Renal cortex interstitium (tissue), 11 donors: ENCODE measurements around the gene MFAP2. TPM values are rescaled to one million over a fixed set of nuclear protein-coding genes. Genes with fewer than 3 reads are reported as not detected.
"Not testable (repeated sequence)": the region's sequence is repeated elsewhere in the genome, so short reads cannot be mapped to it uniquely, and the experiment has no call there.

Experiments used
- DNase-seq, 11 donors: peaks; one replicate each; pipeline ENCODE4 v3.0.0-alpha.2; 2013; ENCODE audit warnings: low read depth in 9 of 11, low spot score in 4 of 11; ENCODE audit errors: extremely low read depth in 1 of 11
- polyA plus RNA-seq, 3 donors: library from polyadenylated mRNA; unstranded; fragments of 120-200 nt; gene quantifications; one replicate each; pipeline ENCODE4 v1.2.1, GENCODE V29; 2013; ENCODE audit not compliant: insufficient read length in 3 of 3

Gene MFAP2
- polyA plus RNA-seq, 3 donors, result 195 to 226 (median 205) TPM

DNA sequence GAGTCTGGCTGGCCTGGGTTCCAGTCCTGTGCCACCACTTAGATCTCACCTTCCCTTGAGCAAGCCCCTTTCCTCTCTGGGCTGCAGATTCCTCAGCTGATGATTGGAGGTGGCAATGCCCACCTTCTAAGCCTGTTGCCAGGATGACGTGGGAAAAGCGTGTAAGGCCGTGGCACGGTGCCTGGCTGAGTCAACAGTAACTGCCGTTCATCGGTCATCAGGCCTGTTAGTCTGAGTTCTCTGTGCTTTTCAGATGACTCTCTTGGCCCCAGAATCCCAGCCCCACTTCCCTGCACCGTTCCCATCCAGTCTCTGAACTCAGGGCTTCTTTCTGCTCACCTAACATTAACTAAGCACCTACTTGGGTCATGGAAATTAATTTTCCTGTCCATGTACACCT is 31.4 kb downstream of the MFAP2 start:
- not testable (repeated sequence) for DNase-seq

DNA sequence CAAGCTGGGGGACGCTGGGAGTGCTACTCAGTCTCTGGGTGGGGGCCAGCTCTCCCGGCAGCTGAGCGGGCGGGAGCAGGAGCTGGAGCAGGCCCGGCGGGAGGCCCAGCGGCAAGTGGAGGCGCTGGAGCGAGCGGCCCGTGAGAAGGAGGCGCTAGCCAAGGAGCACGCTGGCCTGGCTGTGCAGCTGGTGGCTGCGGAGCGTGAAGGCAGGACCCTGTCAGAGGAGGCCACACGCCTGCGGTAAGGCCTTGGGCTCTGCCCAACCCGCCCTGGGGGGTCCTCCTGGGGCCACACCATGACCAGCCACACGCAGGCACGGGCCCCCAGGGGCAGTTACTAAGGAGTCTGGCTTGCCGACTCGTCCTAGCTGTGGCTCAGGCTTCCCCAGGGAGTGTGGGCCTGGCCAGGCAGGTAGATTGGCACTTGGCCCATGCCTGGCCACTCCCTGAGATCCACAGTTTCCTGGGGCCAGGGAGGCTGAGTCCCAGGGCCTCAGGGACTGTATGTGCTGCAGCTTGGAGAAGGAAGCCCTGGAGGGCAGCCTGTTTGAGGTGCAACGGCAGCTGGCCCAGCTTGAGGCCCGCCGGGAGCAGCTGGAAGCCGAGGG is 32.0 kb downstream of the MFAP2 start:
- peak in 3 of 11 donors; percentile 32 to 41 (median 38) for DNase-seq

DNA sequence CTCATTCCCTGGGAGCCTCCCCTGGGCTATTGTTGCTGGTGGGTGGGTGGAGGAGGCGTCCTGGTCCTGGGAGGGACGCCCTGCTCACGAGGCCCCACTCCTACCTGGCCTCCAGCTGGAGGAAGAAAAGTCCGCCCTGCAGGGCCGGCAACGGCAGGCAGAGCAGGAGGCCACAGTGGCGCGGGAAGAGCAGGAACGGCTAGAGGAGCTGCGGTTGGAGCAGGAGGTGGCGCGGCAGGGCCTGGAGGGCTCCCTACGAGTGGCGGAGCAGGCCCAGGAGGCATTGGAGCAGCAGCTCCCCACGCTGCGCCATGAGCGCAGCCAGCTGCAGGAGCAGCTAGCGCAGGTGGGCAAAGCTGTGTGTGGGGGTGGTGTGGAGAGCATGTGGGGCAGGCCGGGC is 33.8 kb downstream of the MFAP2 start:
- DNase-seq, result no peak

DNA sequence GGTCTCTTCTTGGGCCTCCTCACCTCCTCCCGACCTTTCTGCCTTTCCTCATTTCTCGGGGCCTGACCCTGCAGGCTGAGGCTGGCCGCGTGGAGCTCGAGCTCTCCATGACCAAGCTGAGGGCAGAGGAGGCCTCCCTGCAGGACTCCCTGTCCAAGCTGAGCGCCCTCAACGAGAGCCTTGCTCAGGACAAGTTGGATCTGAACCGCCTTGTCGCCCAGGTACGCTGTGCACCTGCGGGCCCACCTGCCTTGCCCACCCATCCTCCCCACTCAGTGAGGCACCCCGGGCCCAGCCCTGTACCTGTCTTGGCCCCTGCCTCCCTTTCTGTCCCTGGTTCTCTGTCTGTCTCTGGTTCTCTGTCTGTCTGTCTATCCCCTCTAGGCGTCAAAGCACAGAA is 34.2 kb downstream of the MFAP2 start:
- not testable (repeated sequence) for DNase-seq

DNA sequence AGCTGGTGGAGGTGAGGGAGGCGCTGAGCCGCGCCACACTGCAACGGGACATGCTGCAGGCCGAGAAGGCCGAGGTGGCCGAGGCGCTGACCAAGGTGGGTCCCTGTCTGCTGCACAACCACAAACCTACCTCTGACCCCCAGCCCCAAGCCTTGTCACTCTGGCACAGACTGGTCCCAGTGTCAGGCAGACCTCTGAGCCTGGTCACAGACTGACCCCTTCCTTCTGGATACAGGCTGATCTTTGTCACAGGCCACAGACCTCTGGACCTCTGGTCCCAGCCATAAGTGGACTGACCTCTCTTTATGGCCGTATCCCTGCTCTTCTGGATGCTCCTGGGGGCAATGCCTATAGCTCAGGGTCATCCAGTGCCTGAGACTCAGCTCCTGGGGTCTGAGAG is 34.9 kb downstream of the MFAP2 start:
- not testable (repeated sequence) for DNase-seq

DNA sequence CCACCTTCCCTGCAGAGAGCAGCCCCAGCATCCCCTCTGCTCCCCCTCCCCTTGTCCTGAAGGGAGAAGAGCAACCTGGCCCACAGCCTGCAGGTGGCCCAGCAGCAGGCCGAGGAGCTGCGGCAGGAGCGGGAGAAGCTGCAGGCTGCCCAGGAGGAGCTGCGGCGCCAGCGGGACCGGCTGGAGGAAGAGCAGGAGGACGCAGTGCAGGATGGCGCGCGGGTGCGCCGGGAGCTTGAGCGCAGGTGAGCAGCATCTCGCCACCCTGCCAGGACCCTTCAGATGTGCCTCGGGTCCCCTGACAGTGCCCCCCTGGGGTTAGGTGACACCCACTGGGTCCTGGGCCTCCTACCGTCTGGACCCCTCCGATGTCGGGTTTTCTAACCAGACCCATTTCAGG is 36.4 kb downstream of the MFAP2 start:
- no peak for DNase-seq

DNA sequence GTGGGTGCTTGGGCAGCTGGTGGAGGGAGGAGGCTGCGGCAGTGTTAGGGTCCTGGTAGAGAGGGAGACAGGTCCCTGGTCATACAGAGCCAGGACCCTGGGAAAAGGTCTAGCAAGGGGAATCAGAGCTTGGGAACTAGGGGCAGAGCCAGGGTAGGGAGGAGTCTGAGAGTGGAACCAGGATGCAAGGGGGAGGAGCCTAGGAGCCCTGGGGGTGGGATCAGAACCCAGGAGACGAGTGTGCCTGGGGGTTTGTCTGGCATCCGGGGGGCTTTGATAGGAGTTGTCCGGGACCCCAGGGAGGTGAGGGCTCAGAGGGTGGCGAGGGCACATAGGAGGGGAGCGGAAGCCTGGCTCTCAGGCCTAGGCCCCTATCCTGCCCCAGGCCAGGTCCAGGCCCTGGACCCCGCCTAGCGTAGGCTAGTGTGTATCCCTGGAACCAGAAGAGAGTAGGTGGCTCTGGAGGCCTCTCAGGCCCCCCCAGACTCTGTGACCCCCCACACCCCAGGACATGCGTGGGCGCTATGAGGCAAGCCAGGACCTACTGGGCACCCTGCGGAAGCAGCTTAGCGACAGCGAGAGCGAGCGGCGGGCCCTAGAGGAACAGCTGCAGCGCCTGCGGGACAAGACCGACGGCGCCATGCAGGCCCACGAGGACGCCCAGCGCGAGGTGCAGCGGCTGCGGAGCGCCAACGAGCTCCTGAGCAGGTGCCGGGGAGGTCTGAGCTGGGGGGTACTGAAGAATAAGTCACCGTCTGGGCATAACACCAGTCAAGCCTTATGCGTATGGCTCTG is 40.8 kb downstream of the MFAP2 start:
- not testable (repeated sequence) for DNase-seq

DNA sequence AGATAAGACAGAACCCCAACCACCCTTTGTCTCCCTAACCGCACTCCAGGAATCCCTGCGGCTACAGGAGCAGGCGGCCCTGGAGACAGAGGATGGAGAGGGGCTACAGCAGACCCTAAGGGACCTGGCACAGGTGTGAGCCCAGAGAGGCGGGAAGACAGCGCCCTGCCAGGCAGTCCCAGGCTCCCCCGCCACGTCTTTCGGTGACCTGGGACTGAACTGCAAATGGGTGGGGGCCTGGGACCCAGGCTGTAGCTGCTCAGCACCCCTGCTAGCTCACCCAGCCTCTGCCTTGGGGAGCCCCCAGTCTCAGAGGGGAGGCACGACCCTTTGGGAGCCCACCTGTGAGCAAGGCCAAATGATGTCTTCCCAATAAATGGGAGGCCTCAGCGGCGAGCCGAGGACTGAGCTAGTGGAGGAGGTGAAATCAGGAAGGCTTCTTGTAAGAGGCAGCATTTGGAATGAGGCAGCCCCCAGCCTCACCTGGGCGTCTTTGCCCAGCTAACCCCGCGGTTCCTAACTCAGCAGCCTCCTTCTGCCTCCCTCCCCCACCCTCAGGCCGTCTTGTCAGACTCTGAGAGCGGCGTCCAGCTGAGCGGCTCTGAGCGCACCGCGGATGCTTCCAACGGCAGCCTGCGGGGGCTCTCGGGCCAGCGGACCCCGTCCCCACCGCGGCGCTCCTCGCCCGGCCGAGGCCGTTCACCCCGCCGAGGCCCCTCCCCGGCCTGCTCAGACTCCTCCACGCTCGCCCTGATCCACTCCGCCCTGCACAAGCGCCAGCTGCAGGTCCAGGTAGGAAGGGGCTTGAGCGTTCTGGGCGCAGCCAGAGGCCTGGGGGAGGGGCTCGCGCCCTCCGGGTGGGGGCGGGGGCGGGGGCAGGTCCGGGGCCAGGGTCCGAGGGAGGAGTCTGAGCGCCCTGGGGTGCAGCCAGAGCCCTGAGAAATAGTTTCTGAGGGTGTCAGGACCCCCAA is 41.8 kb downstream of the MFAP2 start:
- DNase-seq, result no peak

GRCh38 chr1:16936580-16936979 is 43.8 kb downstream of the MFAP2 start:
- DNase-seq, result not testable (repeated sequence)

DNA sequence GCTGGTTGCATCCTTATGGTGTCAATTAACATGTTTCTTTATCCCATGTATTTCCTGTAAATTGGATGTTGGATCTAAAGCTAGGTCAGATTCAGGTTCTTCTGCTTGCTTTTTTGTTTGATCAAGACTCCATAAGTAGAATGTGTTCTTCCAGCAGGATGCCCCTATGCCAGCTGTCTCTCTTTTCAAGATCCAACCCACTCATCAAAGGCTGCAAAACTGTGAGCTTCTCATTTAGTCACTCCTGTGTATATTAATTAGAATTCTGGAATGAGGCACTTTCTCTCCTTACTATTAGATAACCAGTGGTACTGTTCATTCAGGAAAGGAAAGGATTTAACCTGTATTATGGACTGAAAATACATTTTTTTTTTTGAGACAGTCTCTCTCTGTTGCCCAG is 46.5 kb downstream of the MFAP2 start:
- DNase-seq, result not testable (repeated sequence)

- not testable (repeated sequence) for DNase-seq
These were observed 49.0 kb downstream of the MFAP2 start for GRCh38 chr1:16931206-16931934.

GRCh38 chr1:16929146-16930041 is 51.0 kb downstream of the MFAP2 start:
- not testable (repeated sequence) for DNase-seq

DNA sequence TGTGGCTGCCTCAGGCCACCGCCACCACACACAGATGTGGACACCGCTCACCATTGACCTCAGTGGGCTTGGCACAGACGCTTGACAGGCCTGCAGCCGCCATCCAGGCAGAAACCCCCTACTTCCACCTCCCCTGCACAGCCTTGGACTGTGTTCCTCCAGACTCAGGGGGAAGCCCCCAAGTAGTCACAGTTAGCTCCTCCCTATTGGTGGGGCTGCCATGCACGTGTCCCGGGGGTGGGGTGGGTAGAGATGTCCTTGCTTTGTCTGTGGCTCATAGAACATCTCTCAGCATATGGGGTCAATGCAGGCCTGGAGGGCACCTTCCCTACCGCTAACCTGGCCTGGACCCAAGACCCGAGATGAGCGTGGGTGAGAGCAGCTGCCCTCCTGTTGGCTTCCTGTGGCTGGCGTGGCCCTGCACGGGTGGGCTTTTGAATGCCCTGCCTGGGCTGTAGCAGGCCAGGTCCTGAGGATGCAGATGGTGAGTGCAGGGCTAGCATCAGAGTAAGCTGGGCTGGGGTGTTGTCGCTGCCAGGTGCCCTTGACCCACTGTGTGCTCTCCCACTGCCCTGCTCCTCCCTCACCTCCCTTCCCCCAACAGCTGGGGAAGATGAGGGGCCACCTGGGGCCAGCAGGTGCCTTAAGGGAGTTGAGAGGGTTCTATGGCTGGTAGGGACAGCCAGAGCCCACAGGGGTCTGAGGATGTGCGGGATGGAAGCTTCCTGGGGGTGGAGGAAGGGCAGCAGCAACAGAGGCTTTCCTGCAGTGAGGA is 52.5 kb downstream of the MFAP2 start:
- DNase-seq, result no peak

- no peak for DNase-seq
These were observed 53.2 kb downstream of the MFAP2 start for GRCh38 chr1:16927256-16927655.

GRCh38 chr1:16926491-16927073 is 53.8 kb downstream of the MFAP2 start:
- peak in 3 of 11 donors; percentile 67 to 85 (median 69) for DNase-seq

DNA sequence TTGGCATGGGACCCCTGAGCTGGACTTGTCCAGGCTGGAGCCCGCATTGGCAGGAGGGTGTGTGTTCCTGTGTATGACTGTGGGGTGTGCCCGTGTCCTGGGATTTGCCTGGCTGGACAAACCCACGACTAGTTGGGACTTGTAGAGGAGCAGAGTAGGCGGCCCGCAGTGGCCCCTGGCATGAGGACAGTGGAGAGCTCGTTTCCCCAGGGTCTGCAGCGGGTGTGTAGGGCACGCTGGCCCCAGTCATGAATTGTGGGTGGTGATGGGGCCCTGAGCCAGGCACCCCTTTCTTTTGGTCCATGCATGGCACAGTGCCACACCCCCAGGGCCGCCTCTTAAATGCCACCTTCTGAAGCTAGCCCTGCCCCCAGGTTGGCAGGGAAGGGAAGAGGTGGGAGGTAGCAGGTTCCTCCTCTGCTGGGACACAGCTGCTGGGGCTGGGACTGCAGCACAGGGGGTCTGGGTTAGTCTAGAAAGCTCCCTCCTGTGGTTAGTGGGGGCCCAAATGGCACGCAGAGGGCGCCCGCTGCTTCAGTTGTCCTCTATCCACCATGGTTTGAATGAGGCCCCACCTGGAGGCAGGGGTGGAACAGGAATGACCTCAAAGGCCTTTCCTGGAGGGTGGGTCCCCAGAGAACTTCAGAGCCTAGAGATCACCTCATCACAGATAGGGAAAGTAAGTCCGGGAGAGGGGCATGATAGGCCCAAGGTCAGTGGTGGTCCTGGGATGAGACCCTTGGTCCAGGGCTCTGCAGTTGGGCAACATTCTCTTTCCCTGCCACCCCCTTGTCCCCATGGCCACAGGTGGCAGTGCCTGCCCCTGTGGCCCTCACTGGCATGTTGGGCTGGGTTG is 54.6 kb downstream of the MFAP2 start:
- no peak for DNase-seq
